Prostate gland (tissue), 2 donors: ENCODE results near the gene ZBTB44. TPM values are rescaled to one million over a fixed set of nuclear protein-coding genes. Genes with fewer than 3 reads are reported as not detected.

ENCODE experiments used
- DNase-seq: peaks from one replicate; pipeline ENCODE4 v3.0.0-alpha.2; 2019; ENCODE audit warnings: low spot score
- H3K27ac ChIP-seq, 2 donors: fragments of 200-600 bp; sonication (generic); 2 replicates each; pipeline ENCODE4 v1.5.1; 2017 to 2019
- H3K27me3 ChIP-seq: fragments of 200-600 bp; sonication (generic); replicated peaks from 2 replicates; pipeline ENCODE4 v1.5.1; 2019; ENCODE audit not compliant: insufficient read depth
- H3K36me3 ChIP-seq, 2 donors: fragments of 200-600 bp; sonication (generic); 1 replicate in 1 of 2; 2 replicates in 1 of 2; pipeline versions ENCODE4 v1.5.1 to v1.8.1; 2017 to 2019
- H3K4me1 ChIP-seq: fragments of 200-600 bp; sonication (generic); replicated peaks from 2 replicates; pipeline ENCODE4 v1.5.1; 2019
- H3K4me3 ChIP-seq, 2 donors: fragments of 200-600 bp; sonication (generic); 2 replicates each; pipeline ENCODE4 v1.5.1; 2017 to 2019
- H3K9me3 ChIP-seq: fragments of 200-600 bp; sonication (generic); 2 replicates; pipeline ENCODE4 v1.5.1; 2017
- POLR2A ChIP-seq: fragments of 450-650 bp; IDR thresholded peaks from one replicate; pipeline ENCODE4 v1.6.1; 2016; ENCODE audit warnings: antibody characterized with exemption, mild to moderate bottlenecking
- POLR2AphosphoS5 ChIP-seq: sonication (generic); formaldehyde crosslinking; IDR thresholded peaks from one replicate; pipeline ENCODE4 v1.6.1; 2017; ENCODE audit warnings: antibody characterized with exemption
- WGBS: methylation state at CpG from one replicate; pipeline ENCODE4 v1.1.5; 2018; 5-methylcytosine and 5-hydroxymethylcytosine counted together
- intact Hi-C: fragments of 100-400 bp; cut with DNase I; formaldehyde crosslinking; loops from one replicate; pipeline ENCODE4 v1.14.2; 2022
- total RNA-seq, 2 donors: library from RNA; depleted of rRNA; stranded (reverse); fragments of >200 nt; gene quantifications; one replicate each; pipeline ENCODE4 v1.1.0, GENCODE V29; 2016
- TF ChIP-seq, protein P1 (sequence below), 4 experiments: fragments of 200-600 bp in 2 of 4; fragments of 450-650 bp in 2 of 4; sonication (generic) in 2 of 4; IDR thresholded peaks; 1 replicate in 3 of 4; 2 replicates in 1 of 4; pipeline ENCODE4 v1.5.1; 2016 to 2019; ENCODE audit warnings: antibody characterized with exemption in 4 of 4, mild to moderate bottlenecking in 2 of 4, moderate library complexity in 2 of 4

The ZBTB44 gene, protein sequence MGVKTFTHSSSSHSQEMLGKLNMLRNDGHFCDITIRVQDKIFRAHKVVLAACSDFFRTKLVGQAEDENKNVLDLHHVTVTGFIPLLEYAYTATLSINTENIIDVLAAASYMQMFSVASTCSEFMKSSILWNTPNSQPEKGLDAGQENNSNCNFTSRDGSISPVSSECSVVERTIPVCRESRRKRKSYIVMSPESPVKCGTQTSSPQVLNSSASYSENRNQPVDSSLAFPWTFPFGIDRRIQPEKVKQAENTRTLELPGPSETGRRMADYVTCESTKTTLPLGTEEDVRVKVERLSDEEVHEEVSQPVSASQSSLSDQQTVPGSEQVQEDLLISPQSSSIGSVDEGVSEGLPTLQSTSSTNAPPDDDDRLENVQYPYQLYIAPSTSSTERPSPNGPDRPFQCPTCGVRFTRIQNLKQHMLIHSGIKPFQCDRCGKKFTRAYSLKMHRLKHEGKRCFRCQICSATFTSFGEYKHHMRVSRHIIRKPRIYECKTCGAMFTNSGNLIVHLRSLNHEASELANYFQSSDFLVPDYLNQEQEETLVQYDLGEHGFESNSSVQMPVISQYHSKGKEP
- 10 to 100 TPM; 35.9 to 80.3 TPM for total RNA-seq

DNA sequence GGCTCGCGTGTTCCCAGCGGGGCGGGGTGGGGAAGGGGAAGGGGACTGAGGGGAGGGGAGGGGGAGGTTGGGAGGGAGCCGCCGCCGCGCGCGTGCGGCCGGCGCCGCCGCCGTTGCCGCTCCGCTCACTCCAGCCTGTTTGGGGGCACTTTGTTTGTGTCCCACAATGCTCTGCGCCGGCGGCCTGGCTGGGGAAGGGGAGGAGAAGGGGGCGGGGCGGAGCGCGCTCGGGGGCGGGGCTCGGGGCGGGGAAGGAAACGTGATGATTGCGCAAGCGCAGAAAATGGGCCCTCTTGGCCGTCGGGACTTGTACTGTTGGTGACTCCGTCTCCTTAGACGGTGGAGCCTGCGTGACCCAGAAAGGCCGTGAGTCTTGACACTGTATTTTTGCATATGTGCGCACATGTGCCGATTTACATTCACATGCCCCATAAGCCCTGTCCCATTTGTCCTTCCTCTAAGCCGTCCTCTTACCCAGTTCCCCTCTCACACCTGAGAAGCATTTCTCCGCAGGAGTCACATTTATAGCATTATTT, at the start of gene ZBTB44:
TSS of gene ZBTB44 (minus strand) at position 168 of the 536 bp plus-strand sequence. CDS start 53,044 bp downstream, outside the sequence.
- peak; percentile 92 for DNase-seq
- Histone ChIP-seq H3K27ac (peak within 1 kb of the TSS; percentile 93 to 97), H3K9me3 (no peaks in the 10 kb centered on the region), H3K4me1 (no peaks in the 10 kb centered on the region), H3K36me3 (no peaks in the 10 kb centered on the region), H3K4me3 (peak within 1 kb of the TSS; percentile 80 to 87), H3K27me3 (no peaks in the 10 kb centered on the region)
- WGBS: 2% methylated on average over 38 of the region's 42 CpGs
- intact Hi-C loops: loop anchor here (2.0 to 10.0 kb wide), 4 partner anchors 103 to 580 kb away; partner anchors contain the start of gene APLP2
- TF ChIP-seq POLR2A (peak; percentile 66), POLR2AphosphoS5 (peak; percentile 49)
- TF ChIP-seq, protein P1, sequence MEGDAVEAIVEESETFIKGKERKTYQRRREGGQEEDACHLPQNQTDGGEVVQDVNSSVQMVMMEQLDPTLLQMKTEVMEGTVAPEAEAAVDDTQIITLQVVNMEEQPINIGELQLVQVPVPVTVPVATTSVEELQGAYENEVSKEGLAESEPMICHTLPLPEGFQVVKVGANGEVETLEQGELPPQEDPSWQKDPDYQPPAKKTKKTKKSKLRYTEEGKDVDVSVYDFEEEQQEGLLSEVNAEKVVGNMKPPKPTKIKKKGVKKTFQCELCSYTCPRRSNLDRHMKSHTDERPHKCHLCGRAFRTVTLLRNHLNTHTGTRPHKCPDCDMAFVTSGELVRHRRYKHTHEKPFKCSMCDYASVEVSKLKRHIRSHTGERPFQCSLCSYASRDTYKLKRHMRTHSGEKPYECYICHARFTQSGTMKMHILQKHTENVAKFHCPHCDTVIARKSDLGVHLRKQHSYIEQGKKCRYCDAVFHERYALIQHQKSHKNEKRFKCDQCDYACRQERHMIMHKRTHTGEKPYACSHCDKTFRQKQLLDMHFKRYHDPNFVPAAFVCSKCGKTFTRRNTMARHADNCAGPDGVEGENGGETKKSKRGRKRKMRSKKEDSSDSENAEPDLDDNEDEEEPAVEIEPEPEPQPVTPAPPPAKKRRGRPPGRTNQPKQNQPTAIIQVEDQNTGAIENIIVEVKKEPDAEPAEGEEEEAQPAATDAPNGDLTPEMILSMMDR (IDR thresholded peaks at IDR 0.05): no peak

DNA sequence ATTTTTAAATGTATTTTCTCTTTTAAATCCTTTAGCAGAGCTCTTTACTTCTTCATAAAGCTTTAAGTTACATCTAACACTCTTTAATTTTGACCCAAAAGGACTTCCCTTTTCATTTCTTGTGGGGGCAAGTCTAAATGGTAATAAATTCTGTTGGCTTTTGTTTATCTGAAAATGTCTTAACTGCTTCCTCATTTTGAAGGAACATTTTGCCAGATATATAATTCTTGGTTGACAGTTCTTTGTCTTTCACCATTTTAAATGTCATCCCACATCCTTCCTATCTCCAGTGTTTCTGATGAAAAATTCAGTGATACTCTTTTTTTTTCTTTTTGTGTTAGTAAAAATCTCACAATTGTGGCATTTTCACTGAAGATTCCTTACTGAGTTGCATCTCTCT, 44.7 kb upstream of the ZBTB44 start:
- no peak for TF ChIP-seq POLR2AphosphoS5
- no peak for TF ChIP-seq POLR2A
- TF ChIP-seq, protein P1 (IDR thresholded peaks at IDR 0.05): no peak
- intact Hi-C loops: no loop called here
- no peak for DNase-seq
- Histone ChIP-seq H3K9me3 (no peaks in the 10 kb centered on the region), H3K4me1 (no peaks in the 10 kb centered on the region), H3K27ac (no peak overlapping the region), H3K4me3 (no peak overlapping the region), H3K36me3 (no peaks in the 10 kb centered on the region), H3K27me3 (no peaks in the 10 kb centered on the region)

DNA sequence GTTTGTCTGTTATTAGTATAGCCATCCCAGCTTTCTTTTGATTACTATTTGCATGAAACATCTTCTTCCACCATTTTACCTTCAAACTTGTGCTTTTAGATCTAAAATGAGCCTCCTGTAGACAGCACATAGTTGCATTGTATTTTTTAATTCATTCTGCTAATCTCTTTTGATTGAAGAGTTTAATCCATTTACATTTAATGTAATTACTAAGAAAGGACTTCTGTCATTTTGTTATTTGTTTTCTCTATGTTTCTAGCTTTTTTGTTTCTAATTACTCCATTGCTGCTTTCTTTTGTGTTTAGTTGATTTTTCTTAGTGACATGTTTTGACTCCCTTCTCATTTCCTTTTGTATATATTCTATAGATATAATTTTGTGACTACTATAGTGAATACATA, 43.7 kb upstream of the ZBTB44 start:
- H3K4me3 ChIP-seq: no peak overlapping the region
- H3K36me3 ChIP-seq: no peaks in the 10 kb centered on the region
- no peak for DNase-seq
- intact Hi-C loops: no loop called here
- H3K9me3 ChIP-seq: no peaks in the 10 kb centered on the region
- H3K27ac ChIP-seq: no peak overlapping the region
- no peaks in the 10 kb centered on the region for H3K27me3 ChIP-seq
- H3K4me1 ChIP-seq: no peaks in the 10 kb centered on the region
- TF ChIP-seq POLR2A (no peak), POLR2AphosphoS5 (no peak)
- TF ChIP-seq, protein P1 (IDR thresholded peaks at IDR 0.05): no peak

DNA sequence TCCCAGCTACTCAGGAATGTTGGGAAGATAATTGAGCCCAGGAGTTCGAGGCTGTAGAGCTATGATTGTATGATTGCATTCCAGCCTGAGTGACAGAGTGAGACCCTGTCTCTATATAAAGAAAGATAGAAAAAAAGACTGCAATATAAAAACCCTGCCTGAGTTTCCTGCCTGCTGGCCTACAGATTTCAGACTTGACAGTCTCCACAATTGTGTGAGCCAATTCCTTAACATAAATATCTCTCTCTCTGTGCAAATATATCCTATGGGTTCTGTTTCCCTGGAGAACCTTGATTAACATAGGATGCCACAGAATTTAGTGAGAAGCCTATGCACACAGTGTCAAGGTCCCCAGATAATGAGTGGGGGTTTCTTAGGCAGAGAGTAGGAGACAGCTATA, 32.5 kb upstream of the ZBTB44 start:
- Histone ChIP-seq H3K9me3 (no peaks in the 10 kb centered on the region), H3K27ac (no peak overlapping the region), H3K4me1 (no peaks in the 10 kb centered on the region), H3K27me3 (no peaks in the 10 kb centered on the region), H3K4me3 (no peak overlapping the region), H3K36me3 (no peaks in the 10 kb centered on the region)
- no peak for DNase-seq
- 83% methylated on average over 1 of the region's 1 CpG for WGBS
- intact Hi-C loops: no loop called here
- TF ChIP-seq POLR2AphosphoS5 (no peak), POLR2A (no peak)
- TF ChIP-seq, protein P1 (IDR thresholded peaks at IDR 0.05): no peak
